HCEC 1CT (cell line): ENCODE data around the gene GSTA2.
"Not testable (repeated sequence)": the region's sequence is repeated elsewhere in the genome, so short reads cannot be mapped to it uniquely, and the experiment has no call there.

Experiments
- DNase-seq: peaks from one replicate; pipeline ENCODE4 v3.0.0-alpha.2; 2017

Gene GSTA2

GRCh38 chr6:52763322-52763916 lies at the start of gene GSTA2:
Gene GSTA2, minus strand, starts transcription at chr6:52763475. Its CDS starts 5,528 bp downstream, at chr6:52757947.
- not testable (repeated sequence) for DNase-seq

DNA sequence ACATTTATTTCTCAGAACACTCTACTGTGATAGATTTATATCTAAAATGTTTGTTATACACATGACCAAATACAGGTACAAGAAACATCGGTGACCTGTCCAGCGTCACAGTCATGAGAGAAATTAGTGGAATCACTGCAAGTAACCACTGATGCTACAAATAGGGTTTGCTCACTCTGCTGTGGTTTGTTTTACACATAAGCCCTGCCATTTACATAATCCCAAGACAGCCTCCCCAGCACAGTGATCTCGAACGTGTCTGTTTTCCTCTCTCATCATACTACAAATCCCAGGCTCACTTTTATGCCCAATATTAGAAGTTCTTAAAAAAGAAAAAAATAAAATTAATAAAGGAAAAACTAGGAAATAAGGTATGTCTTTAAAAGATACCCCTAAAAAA lies 46.5 kb upstream of the GSTA2 start:
- not testable (repeated sequence) for DNase-seq

DNA sequence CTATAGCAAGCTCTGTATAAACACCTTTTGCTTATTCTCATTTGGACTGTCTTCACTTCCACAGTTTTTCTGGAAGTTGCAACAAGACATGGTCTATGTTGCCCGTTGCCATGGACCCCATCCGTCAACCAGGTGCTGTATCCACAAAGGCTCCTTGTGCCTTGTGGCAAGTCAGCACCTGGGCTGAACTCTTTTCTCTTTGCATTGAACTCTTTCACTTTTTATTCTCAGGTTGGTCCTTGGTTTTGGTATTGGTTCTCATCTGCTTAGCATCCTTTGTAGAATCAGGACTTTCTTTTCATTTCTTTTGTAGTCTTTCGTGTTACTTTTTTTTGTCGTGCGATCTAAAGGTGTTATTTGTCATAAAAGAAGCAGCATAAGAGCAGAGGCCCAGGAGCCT lies 45.4 kb upstream of the GSTA2 start:
- DNase-seq: no peak

GRCh38 chr6:52803668-52804255 lies 40.5 kb upstream of the GSTA2 start, which contains the start of gene GSTA1:
Gene GSTA1, minus strand, starts transcription at chr6:52803816. Its CDS starts 4,549 bp downstream, at chr6:52799267.
- DNase-seq: not testable (repeated sequence)

DNA sequence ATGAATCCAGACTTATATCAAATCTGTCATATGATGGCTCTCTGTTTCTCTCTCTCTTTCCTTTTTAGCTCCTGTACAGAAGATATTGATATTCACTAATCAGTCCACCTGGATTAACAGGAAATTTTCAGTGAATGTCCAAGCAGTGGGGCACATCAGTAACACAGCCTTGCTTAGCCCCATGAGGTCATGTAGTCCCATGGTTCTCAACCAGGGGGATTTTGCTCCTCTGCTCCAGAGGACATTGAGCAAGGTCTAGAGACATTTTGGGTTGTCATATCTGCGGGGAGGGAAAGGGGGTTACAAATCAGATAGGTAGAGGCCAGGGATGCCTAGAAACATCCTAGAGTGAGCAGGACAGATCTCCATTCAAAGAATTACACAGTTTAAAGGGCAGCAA lies 39.5 kb upstream of the GSTA2 start:
- no peak for DNase-seq

- DNase-seq: no peak
Measured at GRCh38 chr6:52801188-52801841, 38.0 kb upstream of the GSTA2 start.

DNA sequence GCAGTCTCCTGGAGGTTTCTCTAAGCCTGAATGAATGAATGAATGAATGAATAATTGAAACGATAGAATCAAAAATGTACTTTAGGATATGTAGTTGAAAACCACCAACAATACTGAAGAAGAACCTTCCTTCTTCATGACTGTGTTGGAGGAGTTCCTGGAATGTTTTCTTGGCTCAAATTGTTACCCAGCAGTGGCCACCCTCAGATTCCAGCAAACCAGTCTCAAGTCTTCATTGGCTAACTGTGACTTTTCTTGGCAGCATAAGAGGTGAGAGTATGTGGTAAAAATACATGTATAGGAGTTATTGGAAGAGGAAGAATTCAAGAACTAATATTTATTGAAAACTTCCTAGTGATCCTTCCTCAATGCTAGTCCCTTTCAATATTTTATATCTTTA lies 36.0 kb upstream of the GSTA2 start:
- DNase-seq: not testable (repeated sequence)

GRCh38 chr6:52794366-52794765 lies 31.1 kb upstream of the GSTA2 start:
- DNase-seq: not testable (repeated sequence)

DNA sequence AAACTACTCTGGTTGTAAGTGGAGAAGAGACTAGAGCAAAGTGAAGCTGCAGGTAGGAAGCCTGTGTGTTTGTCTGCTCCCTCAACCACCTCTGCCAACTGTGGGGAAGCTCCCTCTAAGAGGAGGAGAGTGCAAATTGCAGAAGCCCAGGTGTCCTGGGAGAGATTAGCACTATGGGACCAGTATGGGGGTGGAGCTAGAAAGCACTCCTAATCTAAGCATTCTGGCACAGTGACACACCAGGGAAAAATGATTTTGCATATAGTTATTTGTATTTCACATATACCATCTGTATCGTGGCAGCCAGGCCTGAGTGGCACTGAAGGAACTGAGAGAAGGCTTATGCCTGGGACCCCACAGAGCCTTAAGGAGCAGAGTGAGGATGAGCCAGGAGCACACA lies 27.6 kb upstream of the GSTA2 start:
- no peak for DNase-seq

GRCh38 chr6:52789658-52790057 lies 26.4 kb upstream of the GSTA2 start:
- not testable (repeated sequence) for DNase-seq

GRCh38 chr6:52788478-52788877 lies 25.2 kb upstream of the GSTA2 start:
- DNase-seq: no peak

DNA sequence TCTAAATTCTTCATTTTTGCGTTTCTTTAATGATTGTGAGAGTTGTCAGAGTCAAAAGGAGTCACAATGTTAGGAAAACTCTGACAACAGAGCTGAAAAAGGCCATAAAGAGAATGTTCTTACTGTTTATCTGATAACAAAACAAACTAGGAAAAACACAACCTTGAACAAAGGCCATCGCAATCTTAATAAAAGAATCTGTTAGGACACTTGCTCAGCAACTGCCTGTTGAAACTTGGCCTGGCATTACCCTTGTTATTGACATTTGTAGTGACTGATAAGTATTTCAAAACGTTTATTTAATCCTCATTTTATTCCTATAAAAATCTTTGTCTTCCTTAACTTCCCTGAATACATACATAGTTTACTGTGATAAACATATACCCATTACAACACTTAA lies 24.6 kb upstream of the GSTA2 start:
- no peak for DNase-seq

DNA sequence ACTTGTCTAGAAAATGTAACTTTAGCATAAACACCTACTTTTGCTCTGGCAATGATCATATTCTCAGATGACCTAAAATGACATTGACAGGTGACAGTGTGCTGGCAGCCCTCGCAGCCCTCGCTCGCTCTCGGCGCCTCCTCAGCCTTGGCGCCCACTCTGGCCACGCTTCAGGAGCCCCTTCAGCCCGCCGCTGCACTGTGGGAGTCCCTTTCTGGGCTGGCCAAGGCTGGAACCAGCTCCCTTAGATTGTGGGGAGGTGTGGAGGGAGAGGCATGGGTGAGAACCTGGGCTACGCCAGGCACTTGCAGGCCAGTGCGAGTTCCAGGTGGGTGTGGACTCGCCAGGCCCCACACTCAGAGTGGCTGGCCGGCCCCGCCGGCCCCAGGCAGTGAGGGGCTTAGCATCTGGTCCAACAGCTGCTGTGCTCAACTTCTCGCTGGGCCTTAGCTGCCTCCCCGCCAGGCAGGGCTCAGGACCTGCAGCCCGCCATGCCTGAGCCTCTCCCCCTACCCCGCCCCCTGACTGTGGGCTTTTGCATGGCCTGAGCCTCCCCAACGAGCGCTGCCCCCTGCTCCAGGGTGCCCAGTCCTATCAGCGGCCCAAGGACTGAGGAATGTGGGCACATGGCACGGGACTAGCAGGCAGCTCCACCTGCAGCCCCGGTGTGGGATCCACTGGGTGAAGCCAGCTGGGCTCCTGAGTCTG lies 23.1 kb upstream of the GSTA2 start:
- DNase-seq: no peak

DNA sequence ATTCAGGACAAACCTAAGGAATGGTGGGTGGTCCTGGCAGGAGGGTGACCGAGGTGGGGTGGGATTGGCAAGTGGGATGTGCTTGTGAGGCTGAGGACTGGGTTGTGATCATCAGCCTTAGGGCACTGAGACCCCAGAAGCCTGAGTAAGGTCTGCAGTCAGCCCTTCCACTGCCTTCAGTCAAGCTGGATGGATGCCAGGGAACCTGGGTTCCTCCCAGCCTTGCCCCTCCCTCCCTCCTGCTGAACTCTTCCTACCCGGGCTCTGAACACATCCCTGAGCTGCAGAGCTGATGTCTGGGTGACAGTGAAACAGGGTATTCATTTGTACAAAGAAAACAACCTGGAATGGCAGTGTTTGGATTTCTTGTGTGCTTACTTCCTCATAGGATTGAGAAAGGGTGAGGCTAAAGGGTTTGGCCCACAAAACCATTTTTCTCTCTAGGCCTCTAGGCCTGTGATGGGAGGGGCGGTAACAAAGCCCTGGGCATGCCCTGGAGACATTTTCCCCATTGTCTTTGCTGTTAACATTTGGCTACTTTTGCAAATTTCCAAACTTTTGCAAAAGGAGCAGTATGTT lies 19.5 kb upstream of the GSTA2 start:
- DNase-seq: not testable (repeated sequence)

DNA sequence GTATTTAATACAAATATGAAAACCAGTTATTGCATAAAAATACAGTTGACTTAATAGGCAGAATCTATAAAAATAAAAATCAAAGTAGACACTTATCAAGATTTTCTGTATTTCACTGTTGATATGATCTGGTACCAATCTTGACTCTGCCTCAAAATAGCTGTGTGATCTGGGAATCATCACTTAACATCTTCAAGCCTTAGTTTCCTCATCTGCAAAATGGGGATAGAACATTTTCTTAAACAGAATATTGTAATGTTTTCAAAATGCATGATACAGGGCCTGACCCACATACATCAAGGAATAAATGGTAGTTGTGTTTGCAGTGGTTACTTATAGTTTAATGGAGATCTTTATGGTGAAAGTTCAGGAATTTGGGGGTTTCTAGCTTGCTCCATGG lies 18.9 kb upstream of the GSTA2 start:
- DNase-seq: not testable (repeated sequence)

GRCh38 chr6:52779237-52779636 lies 16.0 kb upstream of the GSTA2 start:
- no peak for DNase-seq

GRCh38 chr6:52776711-52777351 lies 13.6 kb upstream of the GSTA2 start:
- not testable (repeated sequence) for DNase-seq

DNA sequence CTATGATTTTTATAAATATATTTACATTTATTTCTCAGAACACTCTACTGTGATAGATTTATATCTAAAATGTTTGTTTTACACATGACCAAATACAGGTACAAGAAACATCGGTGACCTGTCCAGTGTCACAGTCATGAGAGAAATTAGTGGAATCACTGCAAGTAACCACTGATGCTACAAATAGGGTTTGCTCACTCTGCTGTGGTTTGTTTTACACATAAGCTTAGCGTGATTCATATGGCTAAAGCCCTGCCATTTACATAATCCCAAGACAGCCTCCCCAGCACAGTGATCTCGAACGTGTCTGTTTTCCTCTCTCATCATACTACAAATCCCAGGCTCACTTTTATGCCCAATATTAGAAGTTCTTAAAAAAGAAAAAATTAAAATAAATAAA lies 6.1 kb upstream of the GSTA2 start:
- DNase-seq: peak; percentile 34

DNA sequence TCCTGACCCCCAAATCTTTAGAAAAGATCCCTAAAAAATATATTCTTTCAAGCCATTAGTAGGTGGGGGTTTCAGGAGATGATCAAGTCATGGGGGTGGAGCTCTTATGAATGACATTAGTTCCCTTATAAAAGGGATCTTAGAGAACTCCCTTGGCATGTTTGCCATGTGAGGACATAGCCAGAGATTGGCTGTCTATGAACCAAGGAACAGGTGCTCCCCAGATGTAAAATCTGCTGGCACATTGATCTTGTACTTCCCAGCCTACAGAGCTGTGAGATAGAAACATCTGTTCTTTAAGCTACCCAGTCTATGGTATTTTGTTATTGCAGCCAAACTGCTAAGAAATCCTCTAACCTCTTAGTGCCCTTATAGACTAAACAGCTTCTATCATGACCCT lies 4.4 kb upstream of the GSTA2 start:
- not testable (repeated sequence) for DNase-seq

GRCh38 chr6:52761673-52762491 lies 1.4 kb downstream of the GSTA2 start:
- DNase-seq: not testable (repeated sequence)

DNA sequence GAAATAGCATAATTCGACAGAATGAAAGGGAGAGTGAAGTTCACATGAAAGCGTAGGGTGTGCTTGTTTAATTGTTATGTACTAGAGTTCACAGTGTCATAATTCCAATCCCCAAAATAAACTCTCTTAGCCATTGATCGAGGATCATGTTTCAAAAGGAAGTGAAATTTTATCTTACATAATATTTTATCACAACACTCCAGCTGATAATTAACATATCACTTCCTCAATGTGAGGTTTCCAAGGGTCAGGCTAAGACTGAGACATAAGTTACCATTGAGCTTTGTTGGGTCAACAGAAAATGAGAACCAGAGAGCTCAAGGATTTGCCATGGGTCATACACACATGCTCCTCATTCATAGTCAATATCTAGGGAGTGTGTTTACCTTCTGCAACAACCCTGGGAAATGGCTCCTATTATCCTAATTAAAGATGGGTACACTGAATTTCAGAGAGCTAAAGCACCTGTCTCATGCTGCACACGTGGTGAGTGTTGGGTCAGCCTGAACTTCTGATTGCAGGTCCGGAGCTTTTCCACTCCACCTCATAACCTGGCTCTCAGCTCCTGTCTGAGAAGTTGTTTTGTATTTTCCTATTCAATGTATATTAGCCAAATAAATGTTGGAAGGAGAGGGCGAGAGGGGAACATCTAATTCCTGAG lies 3.0 kb downstream of the GSTA2 start:
- no peak for DNase-seq
